Liver (tissue), 9 donors: ENCODE results near the gene MICALL1. TPM values are rescaled to one million over a fixed set of nuclear protein-coding genes. Genes with fewer than 3 reads are reported as not detected.
"Not testable (repeated sequence)": the region's sequence is repeated elsewhere in the genome, so short reads cannot be mapped to it uniquely, and the experiment has no call there.

Source experiments
- DNase-seq: peaks from one replicate; pipeline ENCODE4 v3.0.0-alpha.2; 2017; ENCODE audit warnings: low spot score
- H3K27ac ChIP-seq, 2 donors: one replicate each; pipeline ENCODE4 v1.7.0; 2013; ENCODE audit warnings: inconsistent platforms in 2 of 2, low read length in 2 of 2, control low read depth in 1 of 2, low read depth in 1 of 2, mild to moderate bottlenecking in 1 of 2
- H3K27me3 ChIP-seq, 4 donors: one replicate each; pipeline versions ENCODE4 v1.6.1 to v1.7.0; 2013; ENCODE audit warnings: low read length in 3 of 4, inconsistent platforms in 1 of 4, mild to moderate bottlenecking in 1 of 4, moderate library complexity in 1 of 4; ENCODE audit not compliant: control insufficient read depth in 4 of 4, insufficient read depth in 4 of 4
- H3K36me3 ChIP-seq, 4 donors: one replicate each; pipeline versions ENCODE4 v1.6.1 to v1.7.0; 2013; ENCODE audit warnings: low read length in 3 of 4, mild to moderate bottlenecking in 3 of 4, low read depth in 1 of 4, moderate library complexity in 1 of 4; ENCODE audit not compliant: control insufficient read depth in 4 of 4, insufficient read depth in 3 of 4
- H3K4me1 ChIP-seq, 4 donors: one replicate each; pipeline versions ENCODE4 v1.6.1 to v1.7.0; 2013; ENCODE audit warnings: low read length in 3 of 4, mild to moderate bottlenecking in 3 of 4, moderate library complexity in 1 of 4; ENCODE audit not compliant: control insufficient read depth in 4 of 4, insufficient read depth in 4 of 4
- H3K4me3 ChIP-seq, 3 donors: one replicate each; pipeline versions ENCODE4 v1.6.1 to v1.7.0; 2013; ENCODE audit warnings: low read length in 3 of 3, control low read depth in 1 of 3, low read depth in 1 of 3, mild to moderate bottlenecking in 1 of 3
- H3K9ac ChIP-seq, 2 donors: one replicate each; pipeline ENCODE4 v1.7.0; 2013; ENCODE audit warnings: low read length in 2 of 2, mild to moderate bottlenecking in 2 of 2, moderate library complexity in 2 of 2, control low read depth in 1 of 2, low read depth in 1 of 2
- H3K9me3 ChIP-seq, 4 donors: one replicate each; pipeline versions ENCODE4 v1.6.1 to v1.7.0; 2013; ENCODE audit warnings: low read length in 3 of 4; ENCODE audit not compliant: control insufficient read depth in 4 of 4
- EGR1 ChIP-seq, 2 donors: IDR thresholded peaks; 2 replicates each; pipeline ENCODE4 v1.6.1; 2016 to 2018; ENCODE audit warnings: antibody characterized with exemption in 2 of 2, low read depth in 2 of 2
- FOXA1 ChIP-seq: IDR thresholded peaks from 2 replicates; pipeline ENCODE4 v1.6.1; 2016; ENCODE audit warnings: antibody characterized with exemption
- FOXA2 ChIP-seq: IDR thresholded peaks from 2 replicates; pipeline ENCODE4 v1.6.1; 2016; ENCODE audit warnings: antibody characterized with exemption
- GABPA ChIP-seq, 2 donors: IDR thresholded peaks in 1 of 2; conservative IDR thresholded peaks in 1 of 2; 2 replicates each; pipeline ENCODE4 v1.6.1; 2016; ENCODE audit warnings: antibody characterized with exemption in 2 of 2, mild to moderate bottlenecking in 1 of 2, moderate library complexity in 1 of 2
- HNF4A ChIP-seq, 2 donors: conservative IDR thresholded peaks; 2 replicates each; pipeline ENCODE4 v1.6.1; 2016; ENCODE audit warnings: antibody characterized with exemption in 2 of 2, mild to moderate bottlenecking in 2 of 2
- HNF4G ChIP-seq: IDR thresholded peaks from 2 replicates; pipeline ENCODE4 v1.6.1; 2016; ENCODE audit warnings: antibody characterized with exemption
- JUND ChIP-seq, 2 donors: IDR thresholded peaks; 2 replicates each; pipeline ENCODE4 v1.6.1; 2016; ENCODE audit warnings: antibody characterized with exemption in 2 of 2
- NR2F2 ChIP-seq: IDR thresholded peaks from 2 replicates; pipeline ENCODE4 v1.6.1; 2016; ENCODE audit warnings: antibody characterized with exemption
- RAD21 ChIP-seq, 2 donors: IDR thresholded peaks; 2 replicates each; pipeline ENCODE4 v1.6.1; 2016; ENCODE audit warnings: antibody characterized with exemption in 2 of 2, mild to moderate bottlenecking in 2 of 2
- RXRA ChIP-seq, 2 donors: IDR thresholded peaks; 2 replicates each; pipeline ENCODE4 v1.6.1; 2017 to 2018; ENCODE audit warnings: antibody characterized with exemption in 2 of 2, mild to moderate bottlenecking in 1 of 2
- SP1 ChIP-seq: IDR thresholded peaks from 2 replicates; pipeline ENCODE4 v1.6.1; 2018; ENCODE audit warnings: antibody characterized with exemption, mild to moderate bottlenecking
- TAF1 ChIP-seq: conservative IDR thresholded peaks from 2 replicates; pipeline ENCODE4 v1.6.1; 2016; ENCODE audit warnings: antibody characterized with exemption, mild to moderate bottlenecking
- YY1 ChIP-seq: IDR thresholded peaks from 2 replicates; pipeline ENCODE4 v1.6.1; 2016; ENCODE audit warnings: antibody characterized with exemption, mild to moderate bottlenecking
- WGBS: extraction: QIAGEN DNeasy Blood & Tissue Kit; methylation state at CpG from one replicate; pipeline ENCODE4 v1.1.7; 2013; 5-methylcytosine and 5-hydroxymethylcytosine counted together
- polyA plus RNA-seq, 2 donors: library from polyadenylated mRNA; stranded (reverse) in 1 of 2; unstranded in 1 of 2; fragments of 200-250 nt in 1 of 2; fragments of >200 nt in 1 of 2; fragmentation: Nextera tagmentation in 1 of 2; extraction: Ambion mirVana in 1 of 2; gene quantifications; one replicate each; pipeline versions ENCODE4 v1.2.1 to v1.2.3, GENCODE V29; 2013 to 2015
- total RNA-seq, 2 donors: library from RNA; depleted of rRNA; stranded (reverse); fragments of >200 nt; gene quantifications; one replicate each; pipeline ENCODE4 v1.2.3, GENCODE V29; 2014
- TF ChIP-seq, protein P1 (sequence below): fragments of 150-350 bp; IDR thresholded peaks from 2 replicates; pipeline ENCODE4 v1.5.1; 2017; ENCODE audit warnings: improper control_type of control experiment, low read depth, low read length; ENCODE audit not compliant: missing input control
- TF ChIP-seq, protein P2 (sequence below): IDR thresholded peaks from 2 replicates; pipeline ENCODE4 v1.6.1; 2016; ENCODE audit warnings: antibody characterized with exemption, mild to moderate bottlenecking
- TF ChIP-seq, protein P3 (sequence below): IDR thresholded peaks from 2 replicates; pipeline ENCODE4 v1.6.1; 2016; ENCODE audit warnings: antibody characterized with exemption
- TF ChIP-seq, protein P4 (sequence below): IDR thresholded peaks from 2 replicates; pipeline ENCODE4 v1.6.1; 2016; ENCODE audit warnings: antibody characterized with exemption
- TF ChIP-seq, protein P5 (sequence below): IDR thresholded peaks from 2 replicates; pipeline ENCODE4 v1.6.1; 2016; ENCODE audit warnings: antibody characterized with exemption
- donor health status: healthy.
- donor health status: healthy.
- donor health status: healthy.
- donor health status: healthy.
- donor health status: healthy.

MICALL1 gene
- total and polyA plus RNA-seq, 4 donors, result 2.0 to 9.3 (median 4.1) TPM

DNA sequence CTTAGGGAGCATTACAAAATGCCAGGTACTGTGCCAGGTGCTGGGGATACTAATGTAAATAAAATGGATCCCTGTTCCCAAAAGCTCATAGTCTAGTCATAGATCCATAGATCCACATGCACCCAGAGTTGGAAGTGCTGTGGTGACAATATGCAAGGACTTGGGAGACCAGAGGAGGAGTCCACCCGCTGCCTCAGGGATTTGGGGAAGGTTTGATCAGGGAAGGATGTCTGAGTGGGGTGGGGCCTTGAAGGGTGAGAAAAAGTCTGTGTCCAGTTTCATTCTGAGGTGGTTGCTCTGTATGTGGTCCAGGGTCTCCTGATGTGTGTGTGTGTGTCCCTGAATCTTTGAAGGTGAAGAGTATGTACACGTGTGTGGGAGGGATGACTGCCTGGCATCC is 69.1 kb downstream of the MICALL1 start:
- WGBS, result 96% methylated on average over 2 of the region's 2 CpGs
- Histone ChIP-seq H3K27ac (no peak overlapping the region), H3K36me3 (peaks cover 0 to 4% (median 0%) of the 10 kb centered on the region in 4 donors), H3K27me3 (no peaks in the 10 kb centered on the region), H3K4me3 (no peak overlapping the region), H3K9ac (no peak overlapping the region), H3K4me1 (no peaks in the 10 kb centered on the region), H3K9me3 (no peaks in the 10 kb centered on the region)
- DNase-seq, result no peak
- TF ChIP-seq NR2F2 (no peak), HNF4G (no peak), FOXA1 (no peak), RXRA (IDR thresholded peaks at IDR 0.05) (no peak), SP1 (no peak), HNF4A (conservative IDR thresholded peaks at IDR 0.05) (no peak), RAD21 (IDR thresholded peaks at IDR 0.05) (no peak), JUND (IDR thresholded peaks at IDR 0.05) (no peak), TAF1 (no peak), YY1 (no peak), GABPA (IDR thresholded peaks at IDR 0.05 in 1 of 2, conservative IDR thresholded peaks at IDR 0.05 in 1 of 2) (no peak), FOXA2 (no peak), EGR1 (IDR thresholded peaks at IDR 0.05; ENCODE audit: low read depth in 2 of 2) (no peak)
- TF ChIP-seq, protein P1, sequence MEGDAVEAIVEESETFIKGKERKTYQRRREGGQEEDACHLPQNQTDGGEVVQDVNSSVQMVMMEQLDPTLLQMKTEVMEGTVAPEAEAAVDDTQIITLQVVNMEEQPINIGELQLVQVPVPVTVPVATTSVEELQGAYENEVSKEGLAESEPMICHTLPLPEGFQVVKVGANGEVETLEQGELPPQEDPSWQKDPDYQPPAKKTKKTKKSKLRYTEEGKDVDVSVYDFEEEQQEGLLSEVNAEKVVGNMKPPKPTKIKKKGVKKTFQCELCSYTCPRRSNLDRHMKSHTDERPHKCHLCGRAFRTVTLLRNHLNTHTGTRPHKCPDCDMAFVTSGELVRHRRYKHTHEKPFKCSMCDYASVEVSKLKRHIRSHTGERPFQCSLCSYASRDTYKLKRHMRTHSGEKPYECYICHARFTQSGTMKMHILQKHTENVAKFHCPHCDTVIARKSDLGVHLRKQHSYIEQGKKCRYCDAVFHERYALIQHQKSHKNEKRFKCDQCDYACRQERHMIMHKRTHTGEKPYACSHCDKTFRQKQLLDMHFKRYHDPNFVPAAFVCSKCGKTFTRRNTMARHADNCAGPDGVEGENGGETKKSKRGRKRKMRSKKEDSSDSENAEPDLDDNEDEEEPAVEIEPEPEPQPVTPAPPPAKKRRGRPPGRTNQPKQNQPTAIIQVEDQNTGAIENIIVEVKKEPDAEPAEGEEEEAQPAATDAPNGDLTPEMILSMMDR, result no peak
- TF ChIP-seq, protein P2, sequence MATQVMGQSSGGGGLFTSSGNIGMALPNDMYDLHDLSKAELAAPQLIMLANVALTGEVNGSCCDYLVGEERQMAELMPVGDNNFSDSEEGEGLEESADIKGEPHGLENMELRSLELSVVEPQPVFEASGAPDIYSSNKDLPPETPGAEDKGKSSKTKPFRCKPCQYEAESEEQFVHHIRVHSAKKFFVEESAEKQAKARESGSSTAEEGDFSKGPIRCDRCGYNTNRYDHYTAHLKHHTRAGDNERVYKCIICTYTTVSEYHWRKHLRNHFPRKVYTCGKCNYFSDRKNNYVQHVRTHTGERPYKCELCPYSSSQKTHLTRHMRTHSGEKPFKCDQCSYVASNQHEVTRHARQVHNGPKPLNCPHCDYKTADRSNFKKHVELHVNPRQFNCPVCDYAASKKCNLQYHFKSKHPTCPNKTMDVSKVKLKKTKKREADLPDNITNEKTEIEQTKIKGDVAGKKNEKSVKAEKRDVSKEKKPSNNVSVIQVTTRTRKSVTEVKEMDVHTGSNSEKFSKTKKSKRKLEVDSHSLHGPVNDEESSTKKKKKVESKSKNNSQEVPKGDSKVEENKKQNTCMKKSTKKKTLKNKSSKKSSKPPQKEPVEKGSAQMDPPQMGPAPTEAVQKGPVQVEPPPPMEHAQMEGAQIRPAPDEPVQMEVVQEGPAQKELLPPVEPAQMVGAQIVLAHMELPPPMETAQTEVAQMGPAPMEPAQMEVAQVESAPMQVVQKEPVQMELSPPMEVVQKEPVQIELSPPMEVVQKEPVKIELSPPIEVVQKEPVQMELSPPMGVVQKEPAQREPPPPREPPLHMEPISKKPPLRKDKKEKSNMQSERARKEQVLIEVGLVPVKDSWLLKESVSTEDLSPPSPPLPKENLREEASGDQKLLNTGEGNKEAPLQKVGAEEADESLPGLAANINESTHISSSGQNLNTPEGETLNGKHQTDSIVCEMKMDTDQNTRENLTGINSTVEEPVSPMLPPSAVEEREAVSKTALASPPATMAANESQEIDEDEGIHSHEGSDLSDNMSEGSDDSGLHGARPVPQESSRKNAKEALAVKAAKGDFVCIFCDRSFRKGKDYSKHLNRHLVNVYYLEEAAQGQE, result no peak
- TF ChIP-seq, protein P3, sequence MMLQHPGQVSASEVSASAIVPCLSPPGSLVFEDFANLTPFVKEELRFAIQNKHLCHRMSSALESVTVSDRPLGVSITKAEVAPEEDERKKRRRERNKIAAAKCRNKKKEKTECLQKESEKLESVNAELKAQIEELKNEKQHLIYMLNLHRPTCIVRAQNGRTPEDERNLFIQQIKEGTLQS, result no peak
- TF ChIP-seq, protein P4, sequence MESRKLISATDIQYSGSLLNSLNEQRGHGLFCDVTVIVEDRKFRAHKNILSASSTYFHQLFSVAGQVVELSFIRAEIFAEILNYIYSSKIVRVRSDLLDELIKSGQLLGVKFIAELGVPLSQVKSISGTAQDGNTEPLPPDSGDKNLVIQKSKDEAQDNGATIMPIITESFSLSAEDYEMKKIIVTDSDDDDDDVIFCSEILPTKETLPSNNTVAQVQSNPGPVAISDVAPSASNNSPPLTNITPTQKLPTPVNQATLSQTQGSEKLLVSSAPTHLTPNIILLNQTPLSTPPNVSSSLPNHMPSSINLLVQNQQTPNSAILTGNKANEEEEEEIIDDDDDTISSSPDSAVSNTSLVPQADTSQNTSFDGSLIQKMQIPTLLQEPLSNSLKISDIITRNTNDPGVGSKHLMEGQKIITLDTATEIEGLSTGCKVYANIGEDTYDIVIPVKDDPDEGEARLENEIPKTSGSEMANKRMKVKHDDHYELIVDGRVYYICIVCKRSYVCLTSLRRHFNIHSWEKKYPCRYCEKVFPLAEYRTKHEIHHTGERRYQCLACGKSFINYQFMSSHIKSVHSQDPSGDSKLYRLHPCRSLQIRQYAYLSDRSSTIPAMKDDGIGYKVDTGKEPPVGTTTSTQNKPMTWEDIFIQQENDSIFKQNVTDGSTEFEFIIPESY, result no peak
- TF ChIP-seq, protein P5, sequence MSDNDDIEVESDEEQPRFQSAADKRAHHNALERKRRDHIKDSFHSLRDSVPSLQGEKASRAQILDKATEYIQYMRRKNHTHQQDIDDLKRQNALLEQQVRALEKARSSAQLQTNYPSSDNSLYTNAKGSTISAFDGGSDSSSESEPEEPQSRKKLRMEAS, result no peak

DNA sequence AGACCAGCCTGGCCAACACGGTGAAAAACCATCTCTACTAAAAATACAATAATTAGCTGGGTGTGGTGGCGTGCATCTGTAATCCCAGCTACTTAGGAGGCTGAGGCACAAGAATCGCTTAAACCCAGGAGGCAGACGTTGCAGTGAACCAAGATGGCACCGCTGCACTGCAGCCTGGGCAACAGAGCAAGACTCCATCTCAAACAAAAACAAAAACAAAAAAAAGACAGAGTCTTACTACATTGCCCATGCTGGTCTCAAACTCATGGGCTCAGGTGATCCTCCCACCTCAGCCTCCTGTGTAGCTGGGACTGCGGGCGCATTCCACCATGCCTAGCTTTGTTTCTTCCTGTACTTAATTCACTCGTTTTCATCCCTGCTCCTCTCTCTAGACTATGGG is 69.9 kb downstream of the MICALL1 start:
- H3K27ac ChIP-seq, DNase-seq, H3K36me3 ChIP-seq, H3K4me3 ChIP-seq, H3K27me3 ChIP-seq, H3K9ac ChIP-seq, H3K9me3 ChIP-seq, H3K4me1 ChIP-seq: not testable (repeated sequence)
- WGBS, result 97% methylated on average over 8 of the region's 8 CpGs
